Iris pigment epithelial cell (primary cell): ENCODE data around the gene WDR7.

ENCODE experiments used
- DNase-seq: peaks from one replicate; pipeline ENCODE4 v3.0.0-alpha.2; 2011; ENCODE audit warnings: low read depth

Gene WDR7

DNA sequence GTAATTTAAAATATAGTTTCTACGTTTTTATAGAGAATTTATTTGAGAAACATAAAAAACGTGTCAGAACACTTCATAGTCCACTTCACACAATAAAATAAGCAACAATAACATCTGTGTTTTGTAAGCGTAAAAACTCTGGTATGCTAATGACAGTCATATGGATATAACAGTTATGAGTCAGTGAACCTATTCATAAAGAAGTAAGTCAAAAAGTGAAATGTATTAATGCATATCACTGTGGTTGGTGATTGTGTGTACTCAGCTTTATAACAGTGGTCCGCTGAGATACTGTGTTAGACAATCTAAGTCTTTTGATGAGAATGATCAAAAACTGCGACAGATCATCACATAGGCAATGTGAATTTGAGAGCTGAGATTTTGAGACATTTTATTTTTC is 153.2 kb downstream of the WDR7 start:
- DNase-seq, result no peak

DNA sequence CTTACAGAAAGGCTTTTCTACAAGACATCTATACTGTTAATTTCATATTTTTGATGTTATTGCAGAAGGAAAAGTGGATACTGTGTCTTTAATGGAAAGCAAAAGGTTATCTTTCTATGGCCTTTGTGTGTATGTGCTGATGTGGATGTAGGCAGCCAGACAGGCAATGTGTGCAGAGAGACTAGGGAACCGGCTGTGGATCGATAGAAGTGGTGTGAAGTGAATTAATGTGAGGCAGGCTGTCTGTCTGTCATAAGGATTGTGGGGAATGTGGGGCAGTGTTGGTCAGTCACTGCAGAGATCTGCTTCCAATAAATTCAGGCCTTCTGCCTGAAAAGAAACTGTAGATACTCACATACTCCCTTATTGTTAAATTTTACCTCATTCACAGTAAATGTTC is 156.7 kb downstream of the WDR7 start:
- no peak for DNase-seq

DNA sequence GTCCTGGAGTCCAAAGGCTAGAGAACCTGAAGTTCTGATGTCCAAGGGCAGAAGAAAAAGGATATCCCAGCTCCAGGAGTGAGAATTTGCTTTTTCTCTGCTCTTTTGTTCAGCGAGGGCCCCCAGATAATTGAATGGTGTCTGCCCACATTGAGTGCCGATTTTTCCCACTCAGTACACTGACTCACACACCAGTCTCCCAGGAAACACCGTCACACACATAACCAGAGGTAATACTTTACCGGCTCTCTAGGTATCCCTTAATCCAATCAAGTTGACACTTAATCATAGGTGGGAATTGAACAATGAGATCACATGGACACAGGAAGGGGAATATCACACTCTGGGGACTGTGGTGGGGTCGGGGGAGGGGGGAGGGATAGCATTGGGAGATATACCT is 161.5 kb downstream of the WDR7 start:
- DNase-seq, result no peak

DNA sequence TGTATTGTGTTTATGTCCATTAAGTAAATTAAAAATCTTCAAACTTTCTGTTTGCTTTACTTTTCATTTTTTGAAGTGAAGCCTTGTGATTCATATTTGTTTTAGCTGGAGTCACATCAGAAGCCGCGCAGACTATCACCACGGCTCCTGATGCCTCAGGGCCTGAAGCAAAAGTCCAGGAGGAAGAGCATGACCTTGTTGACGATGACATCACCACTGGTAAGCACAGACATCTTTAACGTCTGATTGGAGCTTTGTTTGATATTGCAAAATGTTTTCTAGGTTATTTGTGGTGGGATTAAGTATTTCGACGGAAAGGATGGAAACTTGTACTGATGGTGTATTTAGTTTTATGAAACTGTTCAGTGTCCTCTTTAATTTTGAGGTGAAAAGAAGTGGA is 164.8 kb downstream of the WDR7 start:
- peak; percentile 85 for DNase-seq

DNA sequence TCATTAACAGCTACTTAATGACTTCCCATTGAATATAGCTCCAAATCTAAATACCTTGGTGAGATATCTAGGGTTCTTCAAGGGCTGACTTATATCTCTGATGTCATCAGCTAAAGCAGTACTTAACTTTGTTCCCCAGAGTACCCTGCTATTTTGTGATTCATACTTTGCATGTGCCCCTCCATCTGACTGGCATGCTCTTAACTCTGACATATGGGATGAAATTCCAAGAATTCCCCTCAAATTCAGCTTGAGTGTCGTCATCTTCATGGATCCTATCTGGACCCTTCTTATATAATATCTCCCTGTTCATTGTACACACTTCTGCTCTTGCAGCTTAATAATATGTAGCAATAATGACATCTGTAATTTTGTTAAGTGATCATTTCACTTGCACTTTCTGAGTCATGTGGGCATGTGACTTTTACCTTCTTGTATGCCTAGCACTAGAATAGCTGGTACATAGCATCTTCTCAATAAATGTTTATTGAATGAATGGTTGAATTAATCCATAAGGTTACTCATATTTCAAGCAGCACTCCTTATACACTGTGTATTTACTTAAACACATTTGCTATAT is 172.9 kb downstream of the WDR7 start:
- DNase-seq, result no peak

DNA sequence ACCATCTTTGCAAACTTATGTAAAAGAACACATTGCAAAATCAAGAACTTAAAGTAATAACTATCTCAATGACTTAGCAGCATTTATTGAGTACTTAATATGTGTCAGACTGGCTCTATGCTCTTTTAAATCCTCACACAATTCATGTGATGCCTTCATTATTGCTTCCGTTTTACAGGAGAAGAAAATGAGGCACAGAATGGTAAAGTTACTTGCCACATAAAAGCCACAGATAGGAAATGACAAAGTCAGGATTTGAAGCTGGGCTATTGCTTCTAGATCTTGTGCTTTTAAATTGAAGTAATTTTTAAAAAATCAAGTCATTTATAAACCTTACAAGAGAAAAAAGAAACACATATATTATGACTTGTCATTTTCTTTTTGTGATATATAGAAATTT is 174.2 kb downstream of the WDR7 start:
- no peak for DNase-seq

DNA sequence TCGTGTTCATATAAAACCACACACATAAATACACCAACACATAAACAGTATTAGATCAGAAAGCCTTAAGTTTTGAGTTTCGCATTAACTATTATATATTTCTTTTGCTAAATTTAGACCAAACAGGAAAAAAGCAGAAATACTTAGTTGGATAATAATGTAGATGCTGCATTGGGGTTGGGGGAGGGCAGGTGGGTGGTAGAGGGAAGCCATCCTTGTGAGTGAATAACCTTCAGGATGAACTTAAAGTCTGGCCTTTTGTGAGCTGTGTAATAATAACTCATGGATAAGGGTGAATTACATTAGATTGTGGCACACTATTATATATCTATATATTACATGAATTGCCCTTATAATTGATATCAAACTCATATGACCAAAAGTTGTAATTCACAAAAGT is 174.7 kb downstream of the WDR7 start:
- no peak for DNase-seq

DNA sequence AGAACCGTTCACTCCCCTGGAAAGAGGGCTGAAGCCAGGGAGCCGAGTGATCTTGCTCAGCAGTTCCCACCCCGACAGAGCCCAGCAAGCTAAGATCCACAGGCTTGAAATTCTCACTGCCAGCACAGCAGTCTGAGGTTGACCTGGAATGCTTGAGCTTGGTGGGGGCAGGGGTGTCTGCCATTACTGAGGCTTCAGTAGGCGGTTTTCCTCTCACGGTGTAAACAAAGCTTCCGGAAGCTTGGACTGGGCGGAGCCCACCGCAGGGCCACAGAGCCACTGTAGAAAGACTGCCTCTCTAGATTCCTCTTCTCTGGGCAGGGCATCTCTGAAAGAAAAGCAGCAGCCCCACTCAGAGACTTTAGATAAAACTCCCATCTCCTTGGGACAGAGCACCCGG is 180.8 kb downstream of the WDR7 start:
- peak; percentile 89 for DNase-seq

DNA sequence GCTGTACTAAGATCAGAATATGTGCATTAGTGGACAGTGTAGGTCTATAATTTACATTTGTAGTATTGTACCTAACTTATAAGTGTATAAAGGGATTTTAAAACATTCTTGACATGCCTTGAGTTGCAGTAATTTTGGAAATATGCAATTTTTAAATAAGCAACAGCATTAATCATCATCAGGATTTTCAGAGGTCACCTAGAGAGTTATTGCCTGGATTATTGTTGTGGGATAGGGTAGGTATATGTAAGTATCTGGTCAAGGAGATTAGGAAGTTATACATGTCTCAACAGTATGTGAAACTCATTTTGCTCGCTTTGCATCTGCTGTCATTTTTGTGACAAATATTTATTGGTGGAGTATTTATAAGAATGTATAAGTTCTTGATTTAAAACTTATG is 184.2 kb downstream of the WDR7 start:
- peak; percentile 58 for DNase-seq

DNA sequence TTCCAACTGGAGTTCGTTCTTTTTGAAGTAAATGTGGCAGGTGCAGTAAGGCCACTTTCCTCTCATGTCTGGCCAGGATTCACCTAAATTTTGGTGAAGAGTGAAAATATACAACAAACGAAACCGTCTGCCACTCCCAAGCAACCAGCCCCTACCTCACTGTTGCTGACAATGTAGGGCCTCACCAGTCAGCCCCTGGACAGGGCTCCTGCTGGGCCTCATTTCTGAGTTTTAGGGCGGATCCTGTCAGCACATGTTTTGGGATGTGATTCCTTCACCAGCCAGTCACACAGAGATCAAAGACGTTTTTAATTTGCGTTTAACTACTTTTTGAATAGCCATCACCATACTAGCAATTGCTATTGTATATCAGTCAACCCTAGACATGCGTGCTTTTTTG is 185.0 kb downstream of the WDR7 start:
- DNase-seq, result no peak

DNA sequence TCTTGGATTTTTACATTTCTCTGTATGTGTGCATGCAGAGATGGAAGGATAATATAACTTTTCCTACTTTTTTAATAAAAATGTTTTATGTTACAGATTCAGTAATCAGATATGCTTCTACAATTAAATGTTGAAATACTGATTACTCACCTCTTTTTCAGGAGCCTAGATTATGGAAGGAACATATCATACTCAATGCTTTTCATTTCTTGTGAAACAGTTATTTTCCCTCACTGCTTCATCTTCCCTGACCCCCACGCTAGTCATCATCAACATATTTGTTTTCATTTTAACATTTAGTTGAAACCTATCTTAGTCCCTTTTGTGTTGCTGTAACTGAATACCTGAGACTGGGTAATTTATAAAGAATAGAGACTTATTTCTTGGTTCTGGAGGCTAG is 190.7 kb downstream of the WDR7 start:
- DNase-seq, result peak; percentile 63

DNA sequence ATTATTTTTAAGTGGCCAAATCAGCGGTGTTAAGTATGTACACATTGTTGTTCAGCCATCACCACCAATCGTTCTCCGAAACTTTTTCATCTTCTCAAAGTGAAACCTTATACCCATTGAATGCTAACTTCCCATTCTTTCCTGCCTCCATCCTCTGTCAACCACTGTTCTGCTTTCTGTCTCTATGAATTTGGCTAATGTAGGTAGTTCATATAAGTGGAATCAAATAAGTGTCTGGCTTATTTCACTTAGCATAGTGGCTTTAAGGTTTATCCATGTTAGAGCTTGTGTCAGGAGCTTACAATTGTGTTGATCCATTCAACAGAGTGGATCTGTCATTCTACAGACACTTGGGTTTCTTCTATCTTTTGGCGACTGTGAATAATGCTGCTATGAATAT is 192.1 kb downstream of the WDR7 start:
- DNase-seq, result no peak

DNA sequence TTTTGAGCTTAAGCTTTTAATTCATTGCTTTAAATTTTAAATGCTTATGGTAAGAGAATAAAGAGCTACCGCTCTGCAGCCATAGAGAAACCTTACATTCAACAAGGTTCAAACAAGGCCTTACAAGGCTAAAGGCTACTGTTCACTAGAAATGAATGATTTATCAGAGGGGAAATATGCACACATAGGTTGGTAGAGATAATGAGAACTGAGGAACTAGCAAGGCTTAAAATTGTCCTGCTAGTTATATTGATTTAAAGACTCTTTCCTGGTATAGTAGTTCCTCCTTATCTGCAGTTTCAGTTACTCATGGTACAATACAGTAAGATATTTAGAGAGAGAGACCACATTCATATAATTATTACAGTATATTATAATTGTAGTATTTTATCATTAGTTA is 193.4 kb downstream of the WDR7 start:
- DNase-seq, result no peak

DNA sequence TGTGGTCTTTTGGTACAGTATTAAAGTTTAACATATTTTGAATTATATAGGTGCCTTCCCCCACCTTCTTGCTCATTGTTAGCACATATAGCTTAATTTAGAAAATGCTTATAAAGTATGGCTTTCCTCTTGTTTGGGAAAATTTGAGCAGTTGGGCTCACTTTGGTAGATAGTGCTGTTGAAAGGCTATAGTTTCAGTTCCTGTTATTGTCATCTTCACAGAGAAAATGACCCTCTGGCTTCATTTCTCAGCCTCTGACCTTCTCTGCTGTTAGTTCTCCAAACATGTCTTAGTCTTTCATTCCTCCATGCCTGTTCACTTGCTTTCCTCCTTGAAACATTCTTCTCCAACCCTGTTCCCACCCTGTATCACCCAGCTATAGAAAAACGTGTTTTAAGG is 200.6 kb downstream of the WDR7 start:
- no peak for DNase-seq

DNA sequence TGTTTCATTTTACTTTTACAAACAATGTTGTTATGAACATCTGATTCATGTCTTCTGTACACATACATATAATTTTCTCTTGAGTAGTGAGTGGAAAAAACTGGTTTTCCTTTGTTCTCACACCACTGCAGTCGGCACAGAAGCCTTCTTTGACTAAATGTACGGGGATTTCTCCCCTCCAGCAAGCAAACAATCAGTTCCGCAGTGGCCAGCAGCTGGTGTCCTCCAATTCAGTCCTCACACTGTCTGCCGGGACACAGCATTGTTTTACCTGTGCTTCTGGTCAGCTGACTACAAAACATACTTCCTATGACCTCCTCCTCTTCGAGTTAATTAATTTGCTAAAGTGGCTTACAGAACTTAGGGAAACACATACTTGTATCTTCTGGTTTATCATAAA is 202.8 kb downstream of the WDR7 start:
- no peak for DNase-seq

DNA sequence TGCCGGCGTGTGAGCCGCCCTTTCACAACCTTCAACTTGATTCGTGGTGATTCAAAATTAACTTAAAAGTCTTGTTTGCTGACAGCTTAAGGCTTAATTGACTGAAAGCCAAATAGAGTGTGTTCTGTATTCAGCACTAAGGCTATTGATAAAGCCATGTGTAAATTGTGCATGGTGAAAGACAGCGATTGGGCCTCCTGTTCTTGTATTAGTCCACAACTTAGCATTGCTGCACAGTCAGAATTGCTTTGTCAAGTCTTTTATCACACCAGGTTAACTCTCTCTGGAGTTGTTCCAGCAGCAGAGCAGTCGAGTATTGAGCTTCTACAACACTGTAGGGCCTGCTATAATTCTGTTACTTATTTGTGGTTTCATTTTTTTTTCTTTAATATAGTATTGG is 210.1 kb downstream of the WDR7 start:
- no peak for DNase-seq

DNA sequence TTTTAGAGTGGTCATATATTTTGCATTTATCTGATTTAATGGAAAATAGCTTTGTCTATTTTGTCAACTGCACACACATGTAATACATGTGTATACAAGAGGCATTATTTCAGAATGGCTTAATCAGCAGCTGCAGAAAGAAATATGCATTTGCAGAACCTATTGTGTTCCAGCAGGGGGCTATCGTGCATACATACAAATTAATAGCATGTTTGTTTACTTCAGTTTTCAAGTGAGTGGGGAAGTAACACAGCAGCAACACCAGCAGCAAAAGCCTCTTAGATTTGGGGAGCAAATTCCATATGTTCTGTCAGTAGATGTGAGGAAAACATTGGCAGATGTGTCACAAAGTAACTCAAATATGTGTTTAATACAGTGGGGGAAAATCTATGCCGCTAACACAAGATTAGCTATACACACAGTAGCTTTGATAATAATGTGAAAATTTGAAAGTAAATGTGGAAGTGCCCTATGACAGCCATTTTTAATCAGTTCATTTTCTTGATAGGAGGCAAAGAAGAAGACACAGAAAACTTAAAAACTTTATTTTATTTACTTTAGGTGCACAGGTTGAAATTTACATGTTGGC is 218.1 kb downstream of the WDR7 start:
- DNase-seq, result peak; percentile 75

DNA sequence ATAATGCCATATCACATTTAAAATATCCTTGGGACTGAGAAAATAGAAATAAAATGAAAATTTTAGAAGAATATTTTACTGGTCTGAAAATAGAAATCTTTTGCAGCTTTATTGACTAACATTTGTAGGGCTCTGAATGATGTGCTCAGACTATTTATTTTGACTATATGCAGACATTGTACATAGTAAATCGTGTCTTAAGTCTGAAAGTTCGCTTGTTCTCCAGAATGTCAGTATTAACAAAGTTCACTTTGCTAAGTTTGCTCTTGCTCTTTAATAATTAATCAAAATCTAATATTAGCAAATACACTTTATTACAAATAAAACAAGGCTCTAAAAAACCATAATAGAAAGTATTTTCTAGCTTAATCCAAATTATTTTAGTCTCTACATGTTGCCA is 219.8 kb downstream of the WDR7 start:
- no peak for DNase-seq

DNA sequence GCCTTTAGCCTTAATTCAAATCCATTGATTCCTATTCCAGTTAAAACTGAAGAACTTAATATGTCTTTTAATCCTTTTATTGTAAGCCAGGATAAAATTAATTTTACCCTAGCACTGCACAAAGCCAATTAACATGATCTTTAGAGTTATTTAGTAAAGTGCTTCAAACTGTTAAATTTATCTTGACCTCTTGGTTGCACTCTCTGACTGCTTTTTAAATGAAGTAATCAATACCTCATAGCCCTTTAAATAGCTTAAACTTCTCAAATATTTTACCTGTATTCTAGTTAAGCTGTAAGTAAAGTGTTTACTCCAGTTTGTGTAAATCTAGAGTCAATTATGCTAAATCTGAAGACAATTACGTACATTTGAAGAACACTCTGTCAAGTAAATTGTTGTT is 221.0 kb downstream of the WDR7 start:
- DNase-seq, result no peak

DNA sequence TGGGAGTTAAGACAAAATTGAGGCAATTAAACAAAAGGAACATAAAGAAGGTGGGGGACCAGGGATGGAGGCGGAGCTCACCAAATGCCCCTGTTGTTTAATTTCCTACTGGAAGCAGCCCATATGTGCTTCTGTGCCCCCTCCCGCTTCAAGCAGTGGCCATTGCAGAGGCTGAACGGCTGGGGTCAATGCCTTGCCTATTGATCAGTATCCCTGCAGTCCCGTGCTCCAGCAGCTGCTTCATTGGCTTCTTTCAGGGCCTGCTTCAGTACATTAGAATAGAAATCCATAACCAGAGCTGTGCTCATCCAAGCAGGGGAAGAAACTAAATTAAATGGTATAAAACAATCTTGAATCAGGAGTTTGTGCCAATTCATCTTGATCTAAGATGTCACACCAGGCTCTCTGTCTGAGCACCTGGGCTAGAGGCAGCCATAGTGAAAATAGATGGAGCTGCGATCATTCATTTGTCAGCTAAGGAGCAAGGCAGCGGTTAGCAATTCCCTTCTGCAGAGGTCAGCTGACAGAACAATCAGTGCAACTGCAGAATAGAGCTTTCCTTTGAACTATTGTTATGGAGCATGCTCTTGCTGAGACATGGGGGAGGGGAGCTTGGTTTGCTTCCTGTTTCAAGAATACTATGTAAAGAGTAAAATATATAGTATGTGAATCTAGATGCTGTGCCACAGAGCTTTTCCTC is 222.4 kb downstream of the WDR7 start:
- DNase-seq, result no peak

DNA sequence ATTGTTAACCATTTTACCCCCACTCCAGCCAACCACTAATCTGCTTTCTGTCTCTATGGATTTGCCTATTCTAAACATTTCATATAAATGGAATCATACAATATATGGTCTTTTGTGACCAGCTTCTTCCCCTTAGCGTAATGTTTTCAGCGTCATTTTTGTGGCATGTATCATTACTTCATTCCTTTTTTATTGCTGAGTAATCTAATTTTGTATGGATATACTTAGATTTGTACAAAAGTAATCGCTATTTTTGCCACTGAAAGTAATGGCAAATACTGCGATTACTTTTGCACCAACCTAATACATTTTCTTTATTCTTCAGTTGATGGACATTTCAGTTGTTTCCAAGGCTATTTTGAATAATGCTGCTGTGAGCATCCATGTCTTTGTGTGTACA is 227.6 kb downstream of the WDR7 start:
- no peak for DNase-seq

DNA sequence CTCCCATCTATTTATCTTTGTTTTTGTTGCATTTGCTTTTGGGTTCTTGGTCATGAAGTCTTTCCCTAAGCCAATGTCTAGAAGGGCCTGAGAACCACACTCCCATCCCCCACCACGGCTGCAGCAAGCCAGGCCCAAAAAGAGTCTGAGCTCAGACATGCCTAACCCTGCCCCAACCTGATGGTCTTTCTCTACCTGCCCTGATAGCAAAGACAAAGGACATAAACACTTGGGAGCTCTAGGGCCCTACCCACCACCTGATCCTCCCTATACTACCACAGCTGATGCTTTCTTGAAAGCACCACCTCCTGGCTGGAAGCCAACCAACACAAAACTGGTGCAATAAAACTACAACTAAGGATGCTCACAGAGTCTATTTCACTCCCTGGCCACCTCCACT is 233.4 kb downstream of the WDR7 start:
- no peak for DNase-seq

DNA sequence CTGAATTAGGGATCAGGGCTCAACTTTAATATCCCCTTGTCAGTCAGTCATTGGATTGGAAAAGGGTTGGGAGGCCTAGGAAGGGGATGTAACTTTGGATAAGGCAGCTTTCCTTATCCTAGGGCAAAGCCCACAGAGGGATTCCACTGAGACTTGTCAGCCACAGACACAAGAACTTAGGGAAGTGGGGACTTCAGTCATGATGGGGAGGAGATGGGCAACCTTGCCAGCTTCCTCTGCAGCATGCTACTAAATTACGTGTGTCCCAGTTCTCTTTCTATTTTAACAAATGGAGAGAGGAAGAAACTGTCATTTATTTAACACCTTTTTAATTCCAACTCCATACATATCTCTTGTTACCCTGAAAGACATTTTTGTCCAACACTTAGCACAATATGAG is 237.8 kb downstream of the WDR7 start:
- DNase-seq, result no peak

DNA sequence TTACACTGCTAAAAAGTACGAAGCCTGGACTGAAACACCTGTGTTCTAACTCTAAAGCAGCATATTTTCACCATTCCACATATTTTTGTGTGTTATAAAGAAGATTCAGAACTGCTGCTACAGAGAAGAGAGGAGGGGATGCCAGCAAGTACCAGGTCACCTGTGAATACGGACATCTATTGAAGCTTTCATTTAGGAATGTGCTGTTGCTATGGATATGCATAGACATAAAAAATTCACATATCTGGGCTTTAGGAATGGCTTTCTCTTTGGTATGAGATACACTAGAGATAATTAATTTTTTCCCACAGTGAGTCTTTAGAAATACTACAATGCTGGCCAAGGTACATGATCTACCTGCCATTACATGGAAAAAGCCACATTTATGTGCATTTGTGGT is 238.5 kb downstream of the WDR7 start:
- peak; percentile 36 for DNase-seq
